Neural cell (in vitro differentiated cells): ENCODE measurements around the gene GLB1L. TPM values are rescaled to one million over a fixed set of nuclear protein-coding genes. Genes with fewer than 3 reads are reported as not detected.
A peak's percentile ranks its signal among the peaks of the same experiment; 100 is the strongest.

Experiments
- H2AFZ ChIP-seq: fragments of 200-600, 300-800 bp; sonication (generic), shearing (Covaris generic); 2 replicates; pipeline ENCODE4 v1.6.0; 2014; ENCODE audit warnings: low read depth, mild to moderate bottlenecking, antibody characterized with exemption, low read length, moderate library complexity
- H3F3A ChIP-seq: fragments of 200-600 bp; shearing (Covaris generic); 2 replicates; pipeline ENCODE4 v1.6.1; 2016; ENCODE audit warnings: mild to moderate bottlenecking, moderate library complexity, mixed read lengths, antibody characterized with exemption, low read length; ENCODE audit not compliant: insufficient read depth, poor library complexity, severe bottlenecking
- H3K27ac ChIP-seq: fragments of 200-600, 300-800 bp; sonication (generic), shearing (Covaris generic); 2 replicates; pipeline ENCODE4 v1.5.1; 2014; ENCODE audit warnings: mild to moderate bottlenecking, low read length, moderate library complexity
- H3K27me3 ChIP-seq: fragments of 300-800, 200-600 bp; sonication (generic), shearing (Covaris generic); 2 replicates; pipeline ENCODE4 v1.6.0; 2014; ENCODE audit warnings: mild to moderate bottlenecking, low read depth, low read length, moderate library complexity; ENCODE audit not compliant: insufficient read depth
- H3K36me3 ChIP-seq: fragments of 300-800, 200-600 bp; sonication (generic), shearing (Covaris generic); 2 replicates; pipeline ENCODE4 v1.5.1; 2014; ENCODE audit warnings: mild to moderate bottlenecking, antibody characterized with exemption, low read length, moderate library complexity; ENCODE audit not compliant: insufficient read depth
- H3K4me2 ChIP-seq: fragments of 300-800, 200-600 bp; sonication (generic), shearing (Covaris generic); 2 replicates; pipeline ENCODE4 v1.6.0; 2014; ENCODE audit warnings: mild to moderate bottlenecking, low read length
- H3K4me3 ChIP-seq: fragments of 300-800, 200-600 bp; sonication (generic), shearing (Covaris generic); 2 replicates; pipeline ENCODE4 v1.5.1; 2014; ENCODE audit warnings: mild to moderate bottlenecking, low read length, moderate library complexity
- H3K79me2 ChIP-seq: fragments of 200-600 bp; shearing (Covaris generic); replicated peaks from 2 replicates; pipeline ENCODE4 v1.6.0; 2014; ENCODE audit warnings: mild to moderate bottlenecking, low read length, moderate library complexity; ENCODE audit not compliant: insufficient read depth
- H3K9ac ChIP-seq: fragments of 300-800, 200-600 bp; sonication (generic), shearing (Covaris generic); 2 replicates; pipeline ENCODE4 v1.6.1; 2016; ENCODE audit warnings: mild to moderate bottlenecking, low read length, mixed read lengths
- H3K9me2 ChIP-seq: fragments of 200-600 bp; shearing (Covaris generic); 2 replicates; pipeline ENCODE4 v1.6.1; 2016; ENCODE audit warnings: mild to moderate bottlenecking, low read length, mixed read lengths; ENCODE audit not compliant: insufficient read depth
- H3K9me3 ChIP-seq: fragments of 200-600, 300-800 bp; sonication (generic), shearing (Covaris generic); 2 replicates; pipeline ENCODE4 v1.6.1; 2016; ENCODE audit warnings: mild to moderate bottlenecking, mixed run types, low read length, moderate library complexity, mixed read lengths
- H4K20me1 ChIP-seq: fragments of 200-600 bp; shearing (Covaris generic); 2 replicates; pipeline ENCODE4 v1.6.1; 2016; ENCODE audit warnings: mild to moderate bottlenecking, mixed run types; ENCODE audit not compliant: insufficient read depth
- EP300 ChIP-seq: fragments of 450-650 bp; conservative IDR thresholded peaks from 2 replicates; pipeline ENCODE4 v1.6.1; 2014; ENCODE audit warnings: antibody characterized with exemption, mild to moderate bottlenecking, moderate library complexity; ENCODE audit not compliant: poor library complexity, severe bottlenecking
- EZH2 ChIP-seq: fragments of 200-600, 300-800 bp; shearing (Covaris generic), sonication (generic); IDR thresholded peaks from 2 replicates; pipeline ENCODE4 v1.6.1; 2014; ENCODE audit warnings: antibody characterized with exemption, low read length, borderline replicate concordance, mild to moderate bottlenecking; ENCODE audit not compliant: insufficient read depth, poor library complexity, severe bottlenecking
- MXI1 ChIP-seq: fragments of 450-650 bp; conservative IDR thresholded peaks from 2 replicates; pipeline ENCODE4 v1.6.1; 2014; ENCODE audit warnings: antibody characterized with exemption, mild to moderate bottlenecking; ENCODE audit not compliant: poor library complexity, severe bottlenecking
- POLR2AphosphoS5 ChIP-seq: IDR thresholded peaks from 2 replicates; pipeline ENCODE4 v1.6.1; 2012
- RAD21 ChIP-seq: fragments of 450-650 bp; conservative IDR thresholded peaks from 2 replicates; pipeline ENCODE4 v1.6.1; 2014; ENCODE audit warnings: antibody characterized with exemption, mild to moderate bottlenecking, moderate library complexity
- SMC3 ChIP-seq: fragments of 450-650 bp; conservative IDR thresholded peaks from 2 replicates; pipeline ENCODE4 v1.6.1; 2014; ENCODE audit warnings: antibody characterized with exemption, mild to moderate bottlenecking, moderate library complexity; ENCODE audit not compliant: poor library complexity
- TAF1 ChIP-seq: IDR thresholded peaks from 2 replicates; pipeline ENCODE4 v1.6.1; 2012; ENCODE audit warnings: low read depth
- polyA plus RNA-seq: library from polyadenylated mRNA; depleted of rRNA; stranded (reverse); fragments of >200 nt; gene quantifications from 2 replicates; pipeline ENCODE4 v1.2.3, GENCODE V29; 2014
- TF ChIP-seq, protein P1 (sequence below): IDR thresholded peaks from 2 replicates; pipeline ENCODE4 v1.6.1; 2012; ENCODE audit warnings: borderline replicate concordance
- TF ChIP-seq, protein P2 (sequence below): fragments of 450-650 bp; IDR thresholded peaks from 2 replicates; pipeline ENCODE4 v1.5.1; 2014; ENCODE audit warnings: antibody characterized with exemption, mild to moderate bottlenecking, moderate library complexity; ENCODE audit not compliant: poor library complexity, severe bottlenecking

Gene GLB1L
- polyA plus RNA-seq, 1 donor from 2014 or later: 12.9 TPM

DNA sequence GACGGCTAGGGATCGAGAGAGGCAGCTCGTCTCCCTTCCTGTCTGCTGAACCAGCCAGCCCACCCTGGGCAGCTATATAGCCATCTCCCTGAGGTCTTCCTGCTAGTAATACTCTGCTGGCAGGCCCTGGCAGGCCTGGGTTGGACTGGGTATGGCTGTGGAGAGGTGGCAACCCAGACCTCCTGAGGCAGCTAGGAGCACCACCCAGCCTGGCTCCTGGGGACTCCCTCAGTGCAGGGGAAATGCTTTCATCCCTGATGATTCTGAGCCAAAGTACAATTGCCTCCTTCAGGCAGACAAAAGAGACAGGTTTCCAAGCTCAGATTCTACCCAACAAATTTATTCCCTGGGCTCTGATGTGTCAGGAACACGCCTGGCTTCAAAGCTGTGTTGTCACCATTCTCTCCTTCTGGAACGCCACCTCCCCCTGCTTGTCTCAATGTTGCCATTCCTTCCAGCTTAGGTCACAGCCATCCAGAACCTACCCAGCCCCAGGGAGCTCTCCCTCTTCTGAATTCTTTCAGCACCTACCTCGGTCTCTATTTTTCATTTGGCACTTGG lies 29.2 kb upstream of the GLB1L start:
- Histone ChIP-seq H3K9ac (peak overlapping the region; percentile 44), H3K79me2 (no peaks in the 10 kb centered on the region), H3F3A (peaks cover 10% of the 10 kb centered on the region), H3K36me3 (no peaks in the 10 kb centered on the region), H2AFZ (peak overlapping the region; percentile 19), H4K20me1 (no peaks in the 10 kb centered on the region), H3K9me3 (no peaks in the 10 kb centered on the region), H3K4me2 (no peak overlapping the region), H3K4me3 (peak overlapping the region; percentile 37), H3K27me3 (peaks cover 11% of the 10 kb centered on the region), H3K27ac (peak overlapping the region; percentile 74), H3K9me2 (no peaks in the 10 kb centered on the region)
- TF ChIP-seq TAF1 (no peak), EP300 (peak; percentile 34), EZH2 (no peak)
- TF ChIP-seq, protein P1, sequence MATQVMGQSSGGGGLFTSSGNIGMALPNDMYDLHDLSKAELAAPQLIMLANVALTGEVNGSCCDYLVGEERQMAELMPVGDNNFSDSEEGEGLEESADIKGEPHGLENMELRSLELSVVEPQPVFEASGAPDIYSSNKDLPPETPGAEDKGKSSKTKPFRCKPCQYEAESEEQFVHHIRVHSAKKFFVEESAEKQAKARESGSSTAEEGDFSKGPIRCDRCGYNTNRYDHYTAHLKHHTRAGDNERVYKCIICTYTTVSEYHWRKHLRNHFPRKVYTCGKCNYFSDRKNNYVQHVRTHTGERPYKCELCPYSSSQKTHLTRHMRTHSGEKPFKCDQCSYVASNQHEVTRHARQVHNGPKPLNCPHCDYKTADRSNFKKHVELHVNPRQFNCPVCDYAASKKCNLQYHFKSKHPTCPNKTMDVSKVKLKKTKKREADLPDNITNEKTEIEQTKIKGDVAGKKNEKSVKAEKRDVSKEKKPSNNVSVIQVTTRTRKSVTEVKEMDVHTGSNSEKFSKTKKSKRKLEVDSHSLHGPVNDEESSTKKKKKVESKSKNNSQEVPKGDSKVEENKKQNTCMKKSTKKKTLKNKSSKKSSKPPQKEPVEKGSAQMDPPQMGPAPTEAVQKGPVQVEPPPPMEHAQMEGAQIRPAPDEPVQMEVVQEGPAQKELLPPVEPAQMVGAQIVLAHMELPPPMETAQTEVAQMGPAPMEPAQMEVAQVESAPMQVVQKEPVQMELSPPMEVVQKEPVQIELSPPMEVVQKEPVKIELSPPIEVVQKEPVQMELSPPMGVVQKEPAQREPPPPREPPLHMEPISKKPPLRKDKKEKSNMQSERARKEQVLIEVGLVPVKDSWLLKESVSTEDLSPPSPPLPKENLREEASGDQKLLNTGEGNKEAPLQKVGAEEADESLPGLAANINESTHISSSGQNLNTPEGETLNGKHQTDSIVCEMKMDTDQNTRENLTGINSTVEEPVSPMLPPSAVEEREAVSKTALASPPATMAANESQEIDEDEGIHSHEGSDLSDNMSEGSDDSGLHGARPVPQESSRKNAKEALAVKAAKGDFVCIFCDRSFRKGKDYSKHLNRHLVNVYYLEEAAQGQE: no peak
- TF ChIP-seq, protein P2, sequence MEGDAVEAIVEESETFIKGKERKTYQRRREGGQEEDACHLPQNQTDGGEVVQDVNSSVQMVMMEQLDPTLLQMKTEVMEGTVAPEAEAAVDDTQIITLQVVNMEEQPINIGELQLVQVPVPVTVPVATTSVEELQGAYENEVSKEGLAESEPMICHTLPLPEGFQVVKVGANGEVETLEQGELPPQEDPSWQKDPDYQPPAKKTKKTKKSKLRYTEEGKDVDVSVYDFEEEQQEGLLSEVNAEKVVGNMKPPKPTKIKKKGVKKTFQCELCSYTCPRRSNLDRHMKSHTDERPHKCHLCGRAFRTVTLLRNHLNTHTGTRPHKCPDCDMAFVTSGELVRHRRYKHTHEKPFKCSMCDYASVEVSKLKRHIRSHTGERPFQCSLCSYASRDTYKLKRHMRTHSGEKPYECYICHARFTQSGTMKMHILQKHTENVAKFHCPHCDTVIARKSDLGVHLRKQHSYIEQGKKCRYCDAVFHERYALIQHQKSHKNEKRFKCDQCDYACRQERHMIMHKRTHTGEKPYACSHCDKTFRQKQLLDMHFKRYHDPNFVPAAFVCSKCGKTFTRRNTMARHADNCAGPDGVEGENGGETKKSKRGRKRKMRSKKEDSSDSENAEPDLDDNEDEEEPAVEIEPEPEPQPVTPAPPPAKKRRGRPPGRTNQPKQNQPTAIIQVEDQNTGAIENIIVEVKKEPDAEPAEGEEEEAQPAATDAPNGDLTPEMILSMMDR: peak; percentile 30

DNA sequence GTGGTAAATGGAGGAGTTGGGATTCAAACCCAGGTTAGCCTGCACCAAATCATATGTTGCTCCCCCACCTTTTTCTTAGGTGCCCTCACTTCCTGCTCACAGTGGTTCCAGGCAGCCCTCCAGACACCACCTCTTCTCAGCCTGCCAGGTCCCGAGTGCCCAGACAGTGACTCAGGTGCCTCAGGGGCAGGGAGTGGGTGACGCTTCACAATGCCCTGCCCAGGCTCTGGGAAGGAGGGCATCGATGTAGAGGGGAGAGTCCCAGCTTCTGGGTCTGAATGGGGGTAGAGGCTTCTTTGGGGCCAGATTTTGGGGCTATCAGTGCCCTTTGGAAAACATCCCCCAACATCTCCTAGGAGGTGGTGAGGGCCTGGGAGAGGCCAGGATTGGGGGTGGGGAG lies 28.7 kb upstream of the GLB1L start:
- Histone ChIP-seq H4K20me1 (no peaks in the 10 kb centered on the region), H3K27me3 (peaks cover 11% of the 10 kb centered on the region), H3K4me2 (no peak overlapping the region), H3K9me3 (no peaks in the 10 kb centered on the region), H3K9ac (peak overlapping the region; percentile 44), H3K27ac (peak overlapping the region; percentile 74), H3K4me3 (peak overlapping the region; percentile 37), H3F3A (peaks cover 10% of the 10 kb centered on the region), H3K79me2 (no peaks in the 10 kb centered on the region), H3K9me2 (no peaks in the 10 kb centered on the region), H2AFZ (peak overlapping the region; percentile 19), H3K36me3 (no peaks in the 10 kb centered on the region)
- TF ChIP-seq EZH2 (no peak), SMC3 (no peak), MXI1 (no peak), RAD21 (no peak), POLR2AphosphoS5 (no peak), TAF1 (no peak), EP300 (no peak)
- TF ChIP-seq, protein P2: no peak
- TF ChIP-seq, protein P1: no peak
